HEK293 (cell line): ENCODE measurements around the gene SLC35F5.

ENCODE experiments used
- ELK4 ChIP-seq: IDR thresholded peaks from 2 replicates; pipeline ENCODE4 v1.6.1; 2011; ENCODE audit warnings: mild to moderate bottlenecking, low read depth, low read length, borderline replicate concordance
- INSM2 ChIP-seq: fragments of 450-650 bp; formaldehyde crosslinking; IDR thresholded peaks from 2 replicates; pipeline ENCODE4 v1.5.1; 2016; ENCODE audit warnings: missing biosample characterization, missing genetic modification characterization
- KLF17 ChIP-seq: fragments of 450-650 bp; formaldehyde crosslinking; IDR thresholded peaks from 2 replicates; pipeline ENCODE4 v1.5.1; 2016; ENCODE audit warnings: missing biosample characterization, missing genetic modification characterization
- KLF8 ChIP-seq: fragments of 450-650 bp; formaldehyde crosslinking; IDR thresholded peaks from 2 replicates; pipeline ENCODE4 v1.5.1; 2016; ENCODE audit warnings: missing biosample characterization, missing genetic modification characterization
- MZF1 ChIP-seq: fragments of 450-650 bp; formaldehyde crosslinking; IDR thresholded peaks from 2 replicates; pipeline ENCODE4 v1.5.1; 2017; ENCODE audit warnings: missing biosample characterization, missing genetic modification characterization, borderline replicate concordance
- OSR2 ChIP-seq: fragments of 450-650 bp; formaldehyde crosslinking; IDR thresholded peaks from 2 replicates; pipeline ENCODE4 v1.5.1; 2016; ENCODE audit warnings: missing biosample characterization, missing genetic modification characterization
- REPIN1 ChIP-seq: fragments of 450-650 bp; formaldehyde crosslinking; IDR thresholded peaks from 2 replicates; pipeline ENCODE4 v1.5.1; 2017; ENCODE audit warnings: missing biosample characterization, missing genetic modification characterization, low read depth
- REST ChIP-seq: fragments of 450-650 bp; formaldehyde crosslinking; IDR thresholded peaks from 2 replicates; pipeline ENCODE4 v1.5.1; 2016; ENCODE audit warnings: missing biosample characterization, missing genetic modification characterization
- SALL2 ChIP-seq: fragments of 450-650 bp; formaldehyde crosslinking; IDR thresholded peaks from 2 replicates; pipeline ENCODE4 v1.5.0; 2017; ENCODE audit warnings: missing biosample characterization, mild to moderate bottlenecking, missing genetic modification characterization, borderline replicate concordance
- SCRT2 ChIP-seq: fragments of 450-650 bp; formaldehyde crosslinking; IDR thresholded peaks from 2 replicates; pipeline ENCODE4 v1.5.1; 2016; ENCODE audit warnings: missing biosample characterization, missing genetic modification characterization
- SP7 ChIP-seq: fragments of 450-650 bp; formaldehyde crosslinking; IDR thresholded peaks from 2 replicates; pipeline ENCODE4 v1.5.1; 2016; ENCODE audit warnings: missing biosample characterization, missing genetic modification characterization
- YY2 ChIP-seq: fragments of 450-650 bp; formaldehyde crosslinking; IDR thresholded peaks from 2 replicates; pipeline ENCODE4 v1.5.1; 2016; ENCODE audit warnings: missing biosample characterization, missing genetic modification characterization
- ZBTB17 ChIP-seq: fragments of 450-650 bp; formaldehyde crosslinking; IDR thresholded peaks from 2 replicates; pipeline ENCODE4 v1.5.1; 2016; ENCODE audit warnings: missing biosample characterization, missing genetic modification characterization
- ZBTB20 ChIP-seq: fragments of 450-650 bp; formaldehyde crosslinking; IDR thresholded peaks from 2 replicates; pipeline ENCODE4 v1.5.1; 2016; ENCODE audit warnings: missing biosample characterization, missing genetic modification characterization
- ZBTB26 ChIP-seq: fragments of 450-650 bp; formaldehyde crosslinking; optimal IDR thresholded peaks from 2 replicates; pipeline ENCODE3; 2016; ENCODE audit warnings: missing biosample characterization, mild to moderate bottlenecking, missing genetic modification characterization
- ZBTB44 ChIP-seq: fragments of 450-650 bp; IDR thresholded peaks from 2 replicates; pipeline ENCODE4 v1.5.1; 2018; ENCODE audit warnings: missing biosample characterization, mild to moderate bottlenecking, missing genetic modification characterization
- ZEB2 ChIP-seq: fragments of 450-650 bp; formaldehyde crosslinking; IDR thresholded peaks from 2 replicates; pipeline ENCODE4 v1.5.1; 2016; ENCODE audit warnings: missing biosample characterization, missing genetic modification characterization
- ZIC2 ChIP-seq: fragments of 450-650 bp; formaldehyde crosslinking; IDR thresholded peaks from 2 replicates; pipeline ENCODE4 v1.5.1; 2016; ENCODE audit warnings: missing biosample characterization, missing genetic modification characterization
- ZNF114 ChIP-seq: fragments of 450-650 bp; formaldehyde crosslinking; IDR thresholded peaks from 2 replicates; pipeline ENCODE4 v1.5.0; 2017; ENCODE audit warnings: missing biosample characterization, missing genetic modification characterization
- ZNF169 ChIP-seq: fragments of 450-650 bp; formaldehyde crosslinking; IDR thresholded peaks from 2 replicates; pipeline ENCODE4 v1.5.1; 2016; ENCODE audit warnings: missing biosample characterization, missing genetic modification characterization
- ZNF202 ChIP-seq: fragments of 450-650 bp; formaldehyde crosslinking; IDR thresholded peaks from 2 replicates; pipeline ENCODE4 v1.5.1; 2016; ENCODE audit warnings: missing biosample characterization, missing genetic modification characterization, borderline replicate concordance
- ZNF239 ChIP-seq: fragments of 450-650 bp; formaldehyde crosslinking; IDR thresholded peaks from 2 replicates; pipeline ENCODE4 v1.5.1; 2016; ENCODE audit warnings: missing biosample characterization, missing genetic modification characterization
- ZNF24 ChIP-seq: fragments of 450-650 bp; formaldehyde crosslinking; IDR thresholded peaks from 2 replicates; pipeline ENCODE4 v1.5.1; 2016; ENCODE audit warnings: missing biosample characterization, missing genetic modification characterization
- ZNF324 ChIP-seq: fragments of 450-650 bp; formaldehyde crosslinking; IDR thresholded peaks from 2 replicates; pipeline ENCODE4 v1.5.1; 2016; ENCODE audit warnings: missing biosample characterization, missing genetic modification characterization
- ZNF561 ChIP-seq: fragments of 450-650 bp; IDR thresholded peaks from 2 replicates; pipeline ENCODE4 v1.5.1; 2018; ENCODE audit warnings: missing biosample characterization, missing genetic modification characterization, borderline replicate concordance
- ZNF645 ChIP-seq: fragments of 450-650 bp; formaldehyde crosslinking; IDR thresholded peaks from 2 replicates; pipeline ENCODE4; 2016; ENCODE audit warnings: missing biosample characterization, missing genetic modification characterization
- ZNF677 ChIP-seq: fragments of 450-650 bp; IDR thresholded peaks from 2 replicates; pipeline ENCODE4 v1.5.0; 2018; ENCODE audit warnings: missing biosample characterization, mild to moderate bottlenecking, missing genetic modification characterization, moderate library complexity

The SLC35F5 gene

GRCh38 chr2:113756355-113757137 is at the start of gene SLC35F5 (continued):
- TF ChIP-seq SALL2 (tag by site-specific recombination) (no peak), ZNF24 (tag by site-specific recombination) (0 out of 2 replicates have a peak, but pooled peaks have one; percentile 46), MZF1 (tag by site-specific recombination) (no peak), ZNF202 (tag by site-specific recombination) (no peak), KLF8 (tag by site-specific recombination) (peak; percentile 57), ZBTB17 (tag by site-specific recombination) (peak; percentile 89), ZNF324 (peak; percentile 49; the same call in 1 of the 2 replicates), ZNF561 (tag by site-specific recombination) (no peak), REPIN1 (no peak), ZNF239 (tag by site-specific recombination) (no peak), ZNF645 (tag by site-specific recombination) (no peak), REST (no peak), ZBTB20 (peak; percentile 88), YY2 (tag by site-specific recombination) (peak; percentile 71), ZBTB44 (tag by site-specific recombination) (no peak), KLF17 (tag by site-specific recombination) (peak; percentile 33; the same call in 1 of the 2 replicates), INSM2 (tag by site-specific recombination) (no peak), ZIC2 (tag by site-specific recombination) (0 out of 2 replicates have a peak, but pooled peaks have one; percentile 30), ZEB2 (tag by site-specific recombination) (peak; percentile 68), ZNF114 (tag by site-specific recombination) (no peak), ZNF169 (tag by site-specific recombination) (no peak), ELK4 (peak; percentile 85; the same call in 1 of the 2 replicates), ZNF677 (tag by site-specific recombination) (no peak), SP7 (tag by site-specific recombination) (peak; percentile 13), ZBTB26 (tag by site-specific recombination) (peak; percentile 90), SCRT2 (tag by site-specific recombination) (no peak), OSR2 (tag by site-specific recombination) (no peak)
